ENCODE measurements around the gene RANGRF.

DNA sequence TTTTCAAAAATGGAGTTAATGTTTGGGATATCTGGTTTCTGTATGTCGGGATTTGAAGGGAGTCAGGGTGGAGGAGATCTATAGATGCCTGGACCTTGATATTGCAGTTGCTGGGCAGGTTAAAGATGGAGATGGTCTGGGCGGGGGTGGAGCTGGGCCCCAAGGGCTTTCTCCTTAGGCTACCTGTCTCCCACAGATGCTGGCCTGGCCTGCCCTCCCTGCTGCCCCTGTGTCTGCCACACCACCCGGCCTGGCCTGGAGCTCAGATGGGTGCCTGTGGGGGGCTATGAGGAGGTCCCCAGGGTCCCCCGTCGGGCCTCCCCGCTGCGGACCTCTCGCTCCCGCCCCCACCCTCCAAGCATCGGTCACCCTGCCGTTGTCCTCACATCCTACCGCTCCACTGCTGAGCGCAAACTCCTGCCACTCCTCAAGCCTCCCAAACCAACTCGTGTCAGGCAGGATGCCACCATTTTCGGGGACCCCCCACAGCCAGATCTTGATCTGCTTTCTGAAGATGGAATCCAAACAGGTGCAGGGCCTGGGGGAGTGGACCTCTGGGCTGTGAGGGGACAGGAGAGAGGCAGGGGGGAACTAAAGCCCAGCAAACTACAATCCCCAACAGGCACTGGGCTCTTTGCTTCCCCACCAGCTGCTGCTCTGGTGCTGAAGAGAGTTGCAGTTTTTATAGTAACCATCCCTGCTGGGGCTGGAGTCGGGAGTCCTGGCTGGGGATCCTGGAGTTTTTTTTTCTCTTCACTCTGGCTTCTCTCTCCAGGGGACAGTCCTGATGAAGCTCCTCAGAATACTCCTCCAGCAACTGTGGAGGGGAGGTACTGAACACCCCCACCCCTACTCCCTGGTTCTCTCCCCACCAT, 24.5 kb downstream of the RANGRF start:
- TF ChIP-seq, protein P1, sequence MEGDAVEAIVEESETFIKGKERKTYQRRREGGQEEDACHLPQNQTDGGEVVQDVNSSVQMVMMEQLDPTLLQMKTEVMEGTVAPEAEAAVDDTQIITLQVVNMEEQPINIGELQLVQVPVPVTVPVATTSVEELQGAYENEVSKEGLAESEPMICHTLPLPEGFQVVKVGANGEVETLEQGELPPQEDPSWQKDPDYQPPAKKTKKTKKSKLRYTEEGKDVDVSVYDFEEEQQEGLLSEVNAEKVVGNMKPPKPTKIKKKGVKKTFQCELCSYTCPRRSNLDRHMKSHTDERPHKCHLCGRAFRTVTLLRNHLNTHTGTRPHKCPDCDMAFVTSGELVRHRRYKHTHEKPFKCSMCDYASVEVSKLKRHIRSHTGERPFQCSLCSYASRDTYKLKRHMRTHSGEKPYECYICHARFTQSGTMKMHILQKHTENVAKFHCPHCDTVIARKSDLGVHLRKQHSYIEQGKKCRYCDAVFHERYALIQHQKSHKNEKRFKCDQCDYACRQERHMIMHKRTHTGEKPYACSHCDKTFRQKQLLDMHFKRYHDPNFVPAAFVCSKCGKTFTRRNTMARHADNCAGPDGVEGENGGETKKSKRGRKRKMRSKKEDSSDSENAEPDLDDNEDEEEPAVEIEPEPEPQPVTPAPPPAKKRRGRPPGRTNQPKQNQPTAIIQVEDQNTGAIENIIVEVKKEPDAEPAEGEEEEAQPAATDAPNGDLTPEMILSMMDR (IDR thresholded peaks at IDR 0.05; ENCODE audit: low read length): no peak
- no peak for TF ChIP-seq EZH2 (IDR thresholded peaks at IDR 0.05; ENCODE audit: borderline replicate concordance, low read length)
